Measurements from ENCODE around the gene PAK3.

Gene PAK3

GRCh38 chrX:111095974-111096895, at the start of gene PAK3:
PAK3 (plus strand) TSS chrX:111096191; CDS start chrX:111123104, 26,913 bp downstream.
- peak; percentile 77 for DNase-seq

GRCh38 chrX:111047575-111047974, 48.4 kb upstream of the PAK3 start:
- DNase-seq, result no peak

DNA sequence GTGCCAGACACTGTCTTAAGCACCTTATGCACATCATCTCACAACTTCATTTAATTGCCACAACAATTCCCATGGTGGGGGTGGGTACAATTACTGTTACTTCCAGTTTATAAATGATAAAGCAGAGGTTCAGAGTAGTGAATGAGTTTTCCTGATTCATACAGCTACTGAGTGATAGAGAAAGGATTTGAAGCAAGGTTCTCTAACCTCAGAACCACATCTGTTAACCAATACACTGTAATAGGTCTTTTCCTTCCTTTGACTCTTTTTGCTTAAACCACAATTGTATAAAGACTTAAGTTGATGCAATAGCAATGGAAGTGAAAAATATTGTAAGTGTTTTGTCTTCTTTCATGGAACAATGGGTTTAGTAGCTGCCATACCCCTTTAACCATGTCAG, 43.5 kb upstream of the PAK3 start:
- no peak for DNase-seq

DNA sequence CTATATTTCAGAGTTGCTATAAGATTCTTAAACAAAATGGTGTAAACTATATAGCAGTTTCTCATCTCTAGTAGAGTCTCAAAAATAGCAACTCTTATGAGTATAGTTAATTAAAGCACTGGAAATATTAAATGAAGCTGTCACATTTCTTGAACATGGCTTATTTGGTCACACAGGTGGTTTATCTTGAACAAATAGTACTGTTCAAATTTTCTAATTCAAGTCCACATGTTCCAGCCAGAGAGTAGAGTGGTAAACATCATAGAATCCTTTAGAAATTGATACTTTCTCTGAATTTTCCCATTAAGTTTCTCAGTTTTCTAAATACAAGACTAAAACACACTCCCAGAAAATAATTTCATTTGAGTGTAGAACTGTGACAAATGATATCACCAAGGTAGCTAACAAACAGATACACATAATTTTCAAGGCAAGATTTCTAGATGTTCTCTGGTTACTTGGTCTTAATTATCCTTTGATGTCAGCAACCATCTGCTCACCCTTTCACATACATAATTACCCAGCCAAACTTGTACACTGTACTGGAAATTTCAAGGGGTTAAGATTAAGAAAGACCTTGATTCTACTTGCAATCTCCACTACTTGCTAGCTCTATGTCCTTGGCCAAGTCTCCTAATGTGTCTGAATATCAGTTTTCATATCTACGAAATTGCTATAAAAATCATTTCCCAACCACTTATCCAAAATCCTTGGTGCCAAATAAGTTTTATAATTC, 24.3 kb upstream of the PAK3 start:
- DNase-seq, result no peak

- no peak for DNase-seq
These were observed 12.9 kb upstream of the PAK3 start for GRCh38 chrX:111083081-111083480.

- peak; percentile 59 for DNase-seq
These were observed 9.4 kb upstream of the PAK3 start for GRCh38 chrX:111086591-111087006.

DNA sequence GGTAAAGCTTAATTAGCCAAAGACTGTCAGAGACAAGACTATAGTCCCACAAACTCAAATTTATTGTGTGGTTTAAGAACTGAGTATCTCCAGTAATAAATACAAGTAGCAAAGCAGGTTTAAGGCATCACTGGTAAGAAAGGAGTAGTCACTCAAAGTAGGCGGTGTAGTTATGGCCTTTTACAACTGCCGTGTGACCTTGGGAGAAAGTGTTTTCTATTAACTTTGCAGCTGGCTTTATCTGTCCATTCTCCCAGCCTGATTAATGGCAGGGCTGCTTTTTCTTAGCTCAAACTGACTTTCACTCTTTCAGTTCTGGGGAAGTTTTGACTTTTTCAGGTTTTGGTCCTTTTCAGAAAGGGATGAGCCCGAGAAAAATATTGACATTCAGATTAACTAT, 7.4 kb upstream of the PAK3 start:
- no peak for DNase-seq

DNA sequence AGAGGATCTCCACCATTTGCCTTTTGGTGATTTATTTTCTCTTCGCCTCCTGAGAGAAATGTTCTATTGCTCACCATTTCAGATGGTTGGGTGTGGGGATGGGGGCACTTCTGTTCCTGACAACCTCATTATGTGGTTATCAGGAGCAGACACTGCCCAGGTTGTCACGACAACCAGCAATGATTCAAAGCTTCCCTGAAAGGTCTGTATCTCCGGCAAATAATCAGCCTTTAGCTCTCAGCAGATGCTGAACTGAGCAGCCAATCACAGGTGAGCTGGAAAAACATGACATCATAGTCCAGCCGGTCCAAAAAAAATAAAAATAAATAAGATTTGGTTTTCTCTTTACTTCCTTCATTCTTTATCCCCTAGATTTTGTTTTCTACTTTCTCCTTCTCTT, 5.5 kb upstream of the PAK3 start:
- DNase-seq, result no peak

DNA sequence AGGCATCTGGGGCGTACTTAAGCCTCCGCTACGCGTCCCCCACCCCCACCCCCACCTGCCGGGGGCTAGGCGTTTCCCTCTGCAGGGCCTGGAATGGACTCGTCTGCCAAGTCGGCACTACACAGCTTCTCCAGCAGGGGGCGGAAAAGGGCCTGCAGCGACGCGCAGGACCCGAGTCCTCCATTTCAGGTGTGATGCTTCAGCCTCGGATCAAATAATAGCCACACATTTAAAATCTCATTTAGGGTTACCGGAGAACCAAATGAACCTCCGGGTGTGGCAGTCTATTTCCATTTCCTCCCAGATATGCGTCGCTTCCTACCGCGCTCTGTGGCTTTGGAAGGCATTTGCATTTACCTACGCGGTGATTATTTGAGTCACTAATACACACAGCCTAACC, 2.9 kb downstream of the PAK3 start:
- no peak for DNase-seq

- DNase-seq, result peak; percentile 6
These were observed 4.2 kb downstream of the PAK3 start for GRCh38 chrX:111100191-111100590.

DNA sequence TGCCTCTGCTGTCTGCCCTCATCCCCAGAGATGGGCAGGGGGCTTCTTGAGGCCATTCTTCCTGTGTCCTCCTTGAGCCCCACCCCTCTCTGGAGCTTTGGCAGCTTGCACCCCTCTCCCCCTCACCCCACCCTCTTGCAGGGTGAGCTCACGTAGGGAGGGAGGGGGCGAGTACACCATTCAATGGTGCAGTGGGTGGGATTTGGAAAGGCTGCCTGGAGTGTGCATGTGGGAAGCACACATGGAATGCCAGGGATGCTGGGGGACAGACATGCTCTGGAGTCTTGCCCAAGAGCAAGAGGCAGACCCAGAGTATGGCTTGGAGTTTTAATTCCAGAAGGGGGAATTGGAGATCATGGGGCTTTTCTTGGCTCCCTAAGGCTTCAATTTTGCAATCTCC, 5.6 kb downstream of the PAK3 start:
- DNase-seq, result no peak

DNA sequence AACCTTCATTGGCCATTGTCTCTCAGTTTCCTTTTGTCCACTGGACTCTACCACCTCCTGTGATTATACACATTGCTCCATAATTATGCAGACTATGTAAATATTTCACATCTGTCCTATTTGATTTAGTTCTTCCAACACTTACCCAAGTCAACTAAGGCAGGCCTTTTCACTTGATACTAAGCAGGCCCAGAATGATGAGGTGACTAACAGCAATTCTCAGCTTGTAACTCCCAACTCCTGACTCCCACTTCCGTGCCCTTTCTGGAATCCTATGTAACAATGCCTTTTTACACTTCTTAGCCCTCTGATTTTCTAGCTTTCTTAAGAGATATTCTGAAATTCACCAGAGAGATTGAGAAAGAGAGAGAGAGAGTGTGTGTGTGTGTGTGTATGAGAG, 6.6 kb downstream of the PAK3 start:
- no peak for DNase-seq

- DNase-seq, result no peak
These were observed 7.3 kb downstream of the PAK3 start for GRCh38 chrX:111103246-111103645.

DNA sequence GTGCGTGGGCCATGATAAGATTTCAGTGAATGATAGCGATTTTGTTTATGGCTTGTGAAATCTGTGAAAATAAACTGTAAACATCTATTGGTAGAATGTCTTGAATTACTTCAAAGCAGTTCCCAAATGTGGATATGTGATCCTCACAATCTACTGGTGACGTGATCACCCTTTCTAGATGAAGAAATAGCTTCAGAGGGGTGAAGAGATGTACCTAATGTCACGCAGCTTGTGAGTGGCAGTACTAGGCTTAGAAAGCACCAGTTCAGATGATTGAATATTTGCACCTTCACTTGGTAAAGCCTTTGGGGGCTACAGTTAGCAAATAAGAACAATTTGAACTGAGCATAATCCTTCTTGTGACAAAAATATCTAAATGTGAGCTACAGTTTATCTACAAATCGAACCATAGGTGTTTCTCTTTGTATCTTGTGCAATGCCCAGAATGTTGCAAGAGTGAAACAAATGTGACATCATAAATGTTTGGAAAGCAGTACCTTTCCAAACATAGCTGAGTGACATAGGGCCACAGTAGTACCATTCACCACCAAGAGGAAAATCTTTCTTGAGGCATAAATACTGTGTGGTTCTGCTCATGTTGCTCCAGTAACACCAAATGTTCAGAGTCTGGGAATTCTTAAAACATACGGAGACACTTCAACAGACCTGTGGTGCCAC, 14.2 kb downstream of the PAK3 start:
- DNase-seq, result no peak

GRCh38 chrX:111114806-111115205, 18.8 kb downstream of the PAK3 start:
- DNase-seq, result no peak

- no peak for DNase-seq
These were observed 20.7 kb downstream of the PAK3 start for GRCh38 chrX:111116666-111117065.

DNA sequence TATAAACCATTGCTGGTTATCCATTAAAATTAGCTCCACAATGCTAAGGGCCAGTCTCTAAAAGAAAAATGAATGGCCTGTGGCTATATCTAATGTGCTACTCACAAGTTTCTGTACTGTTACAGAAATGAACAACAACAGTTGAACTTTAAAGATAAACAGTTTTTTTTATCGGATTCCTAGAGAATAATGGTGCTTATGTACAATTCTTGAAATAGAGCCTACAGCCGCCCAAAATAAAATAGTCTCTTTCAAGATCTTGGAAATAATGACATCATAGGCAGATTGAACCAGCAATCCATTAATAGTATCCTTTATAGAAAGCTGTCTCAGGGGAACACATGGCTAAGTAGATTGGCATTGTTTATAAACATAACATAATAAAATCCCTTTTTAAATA, 23.4 kb downstream of the PAK3 start:
- no peak for DNase-seq

- DNase-seq, result no peak
These were observed 27.1 kb downstream of the PAK3 start for GRCh38 chrX:111123125-111123524.

GRCh38 chrX:111123606-111124179, 27.7 kb downstream of the PAK3 start:
- DNase-seq, result no peak

- no peak for DNase-seq
These were observed 28.4 kb downstream of the PAK3 start for GRCh38 chrX:111124418-111124817.

- DNase-seq, result no peak
These were observed 31.0 kb downstream of the PAK3 start for GRCh38 chrX:111127038-111127437.

- no peak for DNase-seq
These were observed 33.9 kb downstream of the PAK3 start for GRCh38 chrX:111129921-111130320.

DNA sequence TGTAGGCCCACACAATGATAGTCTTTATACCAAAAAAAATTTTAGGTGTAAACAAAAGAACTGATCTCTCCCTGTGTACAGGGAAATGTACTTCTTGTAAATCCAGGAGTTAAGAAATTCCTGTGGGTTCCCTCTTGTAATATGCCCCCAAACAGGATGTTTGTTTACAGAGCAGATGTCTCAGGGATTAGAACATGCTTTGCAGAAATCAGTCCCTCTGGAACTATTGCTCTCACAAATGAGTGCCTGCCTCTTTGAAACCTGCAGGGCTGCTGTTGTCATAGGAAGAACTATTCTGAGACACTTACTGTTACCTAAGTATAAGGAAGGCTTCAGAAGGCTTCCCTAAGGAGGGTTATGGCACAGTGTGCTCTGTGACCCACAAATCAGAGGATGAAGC, 35.6 kb downstream of the PAK3 start:
- DNase-seq, result no peak
